NCI-H345 treated with DMSO at 0.1 percent for 48 hours (cell line): ENCODE results near the gene ARPP21.

Experiments used
- DNase-seq: peaks from one replicate; lab custom pipeline; 2025; ENCODE audit not compliant: unreplicated experiment; lab: John Stamatoyannopoulos, UW

The ARPP21 gene

DNA sequence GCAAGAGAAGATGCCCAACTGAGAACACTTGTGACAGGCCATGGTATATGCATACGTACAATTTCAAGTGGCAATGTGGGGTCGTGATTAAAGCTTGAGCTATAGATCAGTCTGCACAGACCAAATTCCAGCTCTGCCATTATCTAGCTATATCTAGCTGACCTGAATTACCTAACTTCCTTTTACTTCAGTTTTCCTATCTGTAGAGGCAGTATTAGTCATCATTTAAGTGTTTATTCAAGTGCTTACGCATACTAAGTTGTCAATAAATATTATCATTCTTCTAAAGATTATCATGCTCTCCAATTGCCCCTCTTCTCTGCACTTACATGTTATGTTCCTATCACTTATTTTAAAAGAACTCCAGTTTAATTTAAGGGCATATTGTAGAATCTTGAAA lies 87.9 kb downstream of the ARPP21 start:
- no peak for DNase-seq

DNA sequence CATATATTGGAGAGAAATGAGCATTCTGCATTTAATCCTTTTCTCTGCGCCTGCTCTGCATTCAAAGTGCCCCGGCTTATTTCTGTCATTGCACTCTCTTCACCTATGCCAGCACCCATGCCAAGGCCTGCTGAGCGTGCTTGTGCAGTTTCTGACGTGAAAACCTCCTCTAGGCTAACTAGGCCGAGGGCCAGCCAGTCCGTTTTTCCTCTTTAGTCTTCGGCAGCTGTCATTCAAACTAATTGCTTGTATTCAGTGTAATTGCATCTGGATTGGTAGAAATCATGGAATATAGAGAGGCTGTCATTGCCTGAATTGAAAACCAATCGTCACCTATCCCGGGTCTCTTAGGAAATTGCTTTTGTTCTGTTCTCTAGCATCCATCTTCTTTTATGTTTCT lies 94.0 kb downstream of the ARPP21 start:
- no peak for DNase-seq

DNA sequence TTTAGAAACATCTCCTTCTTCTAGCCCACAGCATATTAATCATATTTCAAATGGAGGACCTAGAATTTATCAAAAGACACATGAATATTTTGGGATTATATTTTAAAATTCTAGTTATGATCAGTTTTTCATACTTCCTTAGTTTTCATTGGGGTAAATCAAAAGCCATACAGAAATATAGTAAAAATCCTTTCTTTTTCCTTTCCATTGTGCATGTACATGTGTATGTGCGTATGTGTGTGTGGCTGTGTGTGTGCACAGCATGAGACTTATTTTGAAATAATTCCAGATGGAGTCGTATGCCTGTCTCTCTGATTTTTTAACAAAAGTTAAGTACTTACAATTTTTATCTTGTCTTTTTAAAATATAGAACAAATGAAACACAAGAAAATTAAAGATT lies 94.5 kb downstream of the ARPP21 start:
- DNase-seq: no peak

DNA sequence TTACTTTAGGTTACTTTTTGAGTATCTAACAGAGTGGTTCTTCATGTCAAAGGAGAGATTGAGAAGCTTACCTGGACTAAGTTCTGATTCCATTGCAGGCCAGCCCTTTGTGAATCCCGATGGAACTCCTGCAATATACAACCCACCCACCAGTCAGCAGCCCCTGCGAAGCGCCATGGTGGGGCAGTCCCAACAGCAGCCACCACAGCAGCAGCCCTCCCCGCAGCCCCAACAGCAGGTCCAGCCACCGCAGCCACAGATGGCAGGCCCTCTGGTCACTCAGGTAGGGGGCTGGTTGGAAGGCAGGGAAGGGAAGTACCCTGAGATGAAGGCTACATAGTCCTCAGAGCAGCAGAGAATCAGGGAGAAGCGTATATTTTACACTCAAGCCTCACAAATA lies 97.8 kb downstream of the ARPP21 start:
- DNase-seq: no peak

DNA sequence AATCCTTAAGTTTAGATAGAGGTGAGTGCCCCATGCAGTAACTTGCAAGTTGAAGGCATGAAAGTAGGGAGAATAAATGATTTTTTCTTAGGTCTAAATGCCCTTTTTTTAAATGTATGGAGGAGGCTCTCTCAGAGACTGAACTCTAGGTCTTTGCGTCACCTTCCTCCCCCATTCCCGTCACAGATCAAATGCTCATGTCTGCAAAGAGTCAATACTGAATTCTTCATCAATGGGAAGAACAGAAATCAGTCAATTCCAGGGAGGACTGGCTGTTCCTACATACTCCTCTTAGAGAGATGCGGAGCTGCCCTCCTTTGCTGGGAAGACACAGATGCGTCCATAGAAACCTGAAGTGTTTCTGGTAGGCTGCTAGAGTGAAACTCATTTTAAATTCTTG lies 98.2 kb downstream of the ARPP21 start:
- no peak for DNase-seq

DNA sequence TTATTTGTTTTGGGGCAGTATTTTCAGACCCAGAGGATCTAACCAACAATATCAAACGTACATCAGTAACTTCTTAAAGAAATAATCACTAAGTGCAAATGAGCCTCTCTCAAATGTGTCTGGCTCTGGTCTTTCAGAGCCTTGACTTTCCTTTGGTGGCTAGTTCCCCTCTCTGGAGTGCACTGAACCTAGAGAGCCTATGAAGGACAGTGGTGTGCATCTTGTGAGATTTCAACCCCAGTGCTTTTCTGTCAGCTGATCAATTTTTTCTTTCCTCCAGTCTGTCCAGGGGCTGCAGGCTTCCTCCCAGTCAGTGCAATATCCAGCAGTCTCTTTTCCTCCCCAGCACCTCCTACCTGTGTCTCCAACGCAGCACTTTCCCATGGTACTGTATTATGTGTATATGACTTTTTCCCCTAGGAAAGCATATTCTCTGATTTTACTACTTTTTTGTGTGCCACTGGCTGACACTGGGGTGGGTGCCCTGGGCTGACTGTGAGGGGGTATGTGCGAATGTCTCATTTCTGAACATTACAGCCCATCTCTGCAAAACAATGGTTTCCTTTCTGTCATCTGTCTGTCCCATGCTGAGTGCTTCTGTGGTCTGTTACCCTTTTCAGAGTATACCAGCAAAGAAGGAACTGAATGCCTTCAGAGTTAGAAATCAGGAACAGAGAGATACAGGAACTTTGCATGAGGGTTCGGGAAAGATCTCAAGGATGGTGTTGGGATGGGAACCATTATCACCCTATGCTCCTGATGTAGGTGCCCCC lies 98.8 kb downstream of the ARPP21 start:
- no peak for DNase-seq

DNA sequence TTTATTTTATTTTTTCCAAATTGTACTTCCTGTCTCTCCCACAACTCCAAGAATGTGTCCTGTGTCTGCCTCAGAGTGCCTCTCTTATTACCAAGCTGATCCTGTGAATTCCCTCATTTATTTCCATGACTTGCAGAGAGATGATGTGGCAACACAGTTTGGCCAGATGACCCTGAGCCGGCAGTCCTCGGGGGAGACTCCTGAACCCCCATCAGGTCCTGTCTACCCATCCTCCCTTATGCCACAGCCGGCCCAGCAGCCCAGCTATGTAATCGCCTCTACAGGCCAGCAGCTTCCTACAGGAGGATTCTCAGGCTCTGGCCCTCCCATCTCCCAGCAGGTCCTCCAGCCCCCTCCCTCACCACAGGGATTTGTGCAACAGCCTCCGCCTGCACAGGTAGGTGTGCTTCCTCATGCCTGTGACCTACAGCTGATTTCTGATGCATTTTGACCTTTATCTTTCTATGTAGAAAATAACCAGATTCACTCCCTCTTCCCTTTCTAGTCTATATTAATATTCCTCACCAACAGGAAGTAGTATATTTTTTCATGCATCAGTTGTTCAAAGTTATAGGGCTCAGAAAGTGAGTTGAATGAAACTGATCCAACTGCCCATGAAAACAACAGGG lies 100.0 kb downstream of the ARPP21 start:
- DNase-seq: no peak

DNA sequence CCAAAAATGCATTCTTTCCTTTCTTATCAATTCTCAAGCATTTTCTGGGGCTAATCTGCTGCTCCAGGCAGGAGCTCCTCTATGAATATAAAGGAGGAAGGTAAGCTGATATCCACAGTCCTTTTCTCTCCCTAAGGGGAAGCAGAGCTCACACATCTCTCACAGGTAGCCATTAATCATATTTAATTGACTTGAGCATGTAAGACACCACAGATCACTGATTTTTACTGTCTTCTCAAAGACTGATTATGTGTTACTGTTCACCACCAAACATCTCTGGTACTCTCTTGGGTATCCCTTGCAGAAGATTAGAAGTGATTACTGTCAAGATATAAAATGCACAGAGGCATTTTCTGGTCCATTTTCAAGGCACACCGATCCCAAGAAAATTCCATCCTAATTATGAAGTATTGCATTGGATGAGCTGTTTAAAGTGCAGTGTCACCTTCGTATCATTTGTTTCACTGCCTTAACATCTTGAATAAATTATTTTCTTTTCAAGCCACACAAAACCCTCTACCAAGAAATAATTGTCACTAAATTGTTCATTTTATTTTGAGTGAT lies 100.7 kb downstream of the ARPP21 start:
- no peak for DNase-seq

DNA sequence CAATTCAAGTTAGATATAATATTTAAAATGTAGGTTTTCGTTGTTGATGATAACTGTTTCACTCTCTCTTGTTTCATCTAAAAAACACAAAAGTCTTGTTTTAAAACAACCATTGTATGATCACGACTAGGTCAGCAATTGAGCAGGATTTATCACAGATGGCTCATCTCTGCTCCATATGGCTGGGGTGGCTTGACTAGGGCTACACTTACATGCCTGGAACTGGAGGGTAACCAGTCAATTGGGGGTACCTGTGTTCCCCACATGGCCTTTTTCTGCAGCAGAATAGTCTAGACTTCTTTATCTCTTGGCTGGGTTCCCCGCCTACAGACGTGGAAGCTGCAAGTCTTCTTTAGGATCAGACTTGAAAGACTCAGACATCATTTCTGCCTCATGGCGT lies 103.9 kb downstream of the ARPP21 start:
- DNase-seq: no peak

DNA sequence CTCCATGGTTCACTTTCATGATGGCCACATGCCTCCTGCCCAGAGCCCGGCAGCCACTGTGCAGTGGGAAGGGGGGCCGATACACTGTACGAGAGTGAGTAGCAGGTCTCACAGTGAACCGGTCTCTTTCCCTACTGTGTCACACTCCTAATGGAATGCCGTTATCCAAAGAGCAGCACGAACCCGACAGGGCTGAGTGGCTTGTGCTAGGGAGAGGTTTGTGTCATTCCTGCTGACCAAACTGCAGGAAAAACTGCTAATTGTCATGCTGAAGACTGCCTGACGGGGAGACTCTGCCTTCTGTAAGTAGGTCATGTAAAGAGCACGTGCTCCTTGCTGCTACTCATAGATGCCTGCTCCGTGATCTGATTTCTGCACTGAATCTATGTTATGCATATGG lies 105.1 kb downstream of the ARPP21 start:
- DNase-seq: no peak

DNA sequence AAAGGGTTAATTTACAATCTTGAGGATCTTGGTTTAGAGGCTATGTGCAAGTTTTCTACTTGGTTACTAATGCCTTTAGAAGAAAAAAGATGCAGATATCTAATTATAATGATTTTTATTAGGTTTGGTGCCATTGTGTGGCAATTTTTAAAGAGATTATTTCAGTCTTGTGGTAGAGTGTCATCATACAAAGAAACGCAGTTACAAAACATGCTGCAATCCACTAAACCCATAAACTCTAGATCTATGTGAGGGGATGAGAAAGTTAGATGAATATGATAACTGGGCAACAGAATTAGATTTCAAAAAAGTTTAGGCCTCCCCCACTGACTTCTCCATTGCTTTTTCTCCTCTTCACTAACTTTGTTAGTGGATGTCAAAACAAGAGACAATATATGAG lies 106.0 kb downstream of the ARPP21 start:
- DNase-seq: no peak

DNA sequence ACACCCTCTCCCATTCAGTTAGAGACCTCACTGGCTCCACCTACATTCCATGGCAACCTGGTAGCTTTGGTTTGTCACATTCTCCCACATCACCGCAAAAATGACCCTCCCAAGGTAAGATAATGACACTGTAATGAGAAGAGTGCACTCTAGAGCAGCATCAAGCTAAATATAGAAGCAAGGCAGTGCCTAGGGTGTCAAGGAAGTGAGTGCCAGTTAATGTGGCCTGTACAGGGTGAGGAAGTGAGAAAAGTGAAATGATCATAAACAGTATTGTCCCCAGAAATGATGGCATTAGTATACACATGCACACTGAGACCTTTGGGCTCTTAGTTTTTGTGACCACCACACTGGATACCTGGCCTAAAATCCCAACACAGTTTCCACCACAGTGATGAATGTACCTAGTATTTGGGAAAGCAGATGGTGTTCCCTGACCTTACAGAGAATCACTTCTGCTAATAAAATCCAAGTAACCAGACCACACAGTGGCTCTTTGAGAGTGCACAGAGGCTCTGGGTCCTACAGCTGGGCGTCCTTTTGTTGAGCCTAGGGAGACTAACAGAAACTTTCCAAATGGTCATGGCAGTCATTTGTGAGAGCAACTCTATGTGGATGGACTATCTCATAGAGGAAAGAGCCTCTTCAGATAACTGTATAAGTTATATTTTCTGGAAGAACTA lies 106.6 kb downstream of the ARPP21 start:
- no peak for DNase-seq

DNA sequence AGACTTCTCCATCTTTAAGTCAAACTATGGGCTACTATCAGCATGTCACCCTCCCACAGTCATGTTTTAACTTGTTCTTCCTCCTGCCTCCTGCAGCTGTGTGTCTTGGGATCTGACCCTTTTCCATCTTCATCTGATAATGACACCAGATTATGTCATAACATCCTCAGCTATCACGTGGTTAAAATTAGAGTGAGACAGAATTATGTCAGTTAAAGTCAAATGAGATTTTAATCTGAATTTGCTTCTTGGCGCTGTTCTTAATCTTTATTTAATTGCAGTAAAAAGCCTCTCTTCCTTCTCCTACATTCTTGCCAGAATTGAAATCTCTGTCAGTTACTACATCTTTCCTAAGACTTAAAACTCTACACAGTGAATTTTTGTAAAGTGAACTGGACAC lies 107.2 kb downstream of the ARPP21 start:
- no peak for DNase-seq

DNA sequence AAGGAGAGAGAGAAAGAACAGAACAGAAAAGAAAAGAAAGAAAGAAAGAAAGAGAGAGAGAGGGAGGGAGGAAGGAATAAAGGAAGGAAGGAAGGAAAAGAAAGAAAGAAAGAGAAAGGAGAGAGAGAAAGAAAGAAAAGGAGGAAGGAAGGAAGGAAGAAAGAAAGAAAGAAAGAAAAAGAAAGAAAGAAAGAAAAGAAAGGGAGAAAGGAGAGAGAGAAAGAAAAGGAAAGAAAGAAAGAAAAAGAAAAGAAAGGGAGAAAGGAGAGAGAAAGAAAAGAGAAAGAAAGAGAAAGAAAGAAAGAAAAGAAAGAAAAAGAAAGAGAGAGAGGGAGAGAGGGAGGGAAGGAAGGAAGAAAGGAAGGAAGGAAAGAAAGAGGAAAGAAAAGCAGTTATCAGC lies 108.8 kb downstream of the ARPP21 start:
- DNase-seq: no peak

DNA sequence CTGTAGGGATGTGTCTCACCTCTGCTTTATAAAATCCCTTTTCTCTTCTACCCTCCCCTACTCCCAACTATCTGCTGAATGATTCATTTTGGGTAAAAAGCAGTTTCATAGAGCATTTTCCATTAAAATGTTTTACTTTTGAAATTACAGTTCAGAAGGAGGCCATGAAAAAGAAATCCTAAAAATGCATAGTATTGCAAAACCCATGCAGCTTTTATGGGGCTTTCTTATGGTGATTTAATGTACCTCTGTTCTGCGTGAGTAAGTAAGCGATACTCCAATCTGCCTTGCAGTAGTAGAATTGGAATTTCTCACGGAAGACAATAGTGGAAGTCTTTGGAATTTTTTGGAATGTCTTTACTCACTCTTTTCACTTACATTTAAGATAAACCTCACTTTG lies 111.9 kb downstream of the ARPP21 start:
- no peak for DNase-seq

DNA sequence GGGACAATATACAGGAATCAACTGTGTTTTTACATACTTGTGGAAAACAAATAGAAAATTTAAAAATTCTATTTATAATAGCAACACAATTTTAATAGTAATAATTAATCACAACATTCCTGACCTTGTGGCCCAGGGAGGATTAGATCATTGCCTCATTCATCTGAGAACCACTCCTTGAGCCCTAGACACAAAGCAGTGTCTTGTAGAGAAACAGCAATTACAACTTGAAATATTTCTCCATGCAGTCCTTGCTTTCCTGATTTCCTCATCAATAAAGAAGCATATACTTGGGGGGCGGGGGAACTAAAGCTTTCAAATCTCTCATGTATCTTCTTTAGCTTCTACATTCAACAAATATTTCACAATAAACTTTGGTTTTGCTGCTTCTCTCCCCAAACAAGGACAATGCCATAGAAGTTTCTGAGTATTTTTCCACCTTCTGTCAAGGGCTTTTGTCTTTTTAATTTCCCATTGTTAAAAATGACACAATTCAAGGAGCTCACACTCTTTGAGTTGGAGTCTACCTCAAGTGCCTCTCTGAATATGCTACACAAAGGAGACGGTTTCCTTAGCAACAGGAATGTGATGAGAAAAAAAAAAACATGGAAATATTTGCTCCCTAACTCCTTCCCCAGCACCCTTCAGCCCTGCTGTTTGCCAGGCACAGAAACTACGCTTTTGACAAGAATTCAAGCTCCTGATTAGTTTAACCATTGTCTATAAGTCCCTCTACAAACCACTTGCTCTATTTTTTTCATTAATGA lies 118.8 kb downstream of the ARPP21 start:
- DNase-seq: no peak

DNA sequence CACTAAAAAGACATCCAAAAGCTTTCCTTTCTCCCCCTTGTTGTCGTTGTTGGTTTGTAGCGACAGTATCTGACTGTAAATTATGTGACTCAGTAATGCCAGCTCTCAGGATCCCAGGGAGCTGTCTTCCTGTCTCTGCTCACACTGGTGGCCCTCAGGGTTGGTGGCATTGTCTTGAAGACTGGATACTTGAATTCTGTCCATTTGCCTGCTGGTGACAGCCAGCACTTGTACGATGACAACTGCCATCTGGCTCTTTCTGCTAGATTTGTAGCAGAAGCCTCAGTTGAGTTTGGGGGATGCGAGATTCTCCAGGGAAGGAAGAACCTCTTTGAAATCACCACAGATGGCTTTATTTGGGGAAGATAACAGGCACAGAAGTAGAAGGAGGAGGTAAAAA lies 120.8 kb downstream of the ARPP21 start:
- no peak for DNase-seq

DNA sequence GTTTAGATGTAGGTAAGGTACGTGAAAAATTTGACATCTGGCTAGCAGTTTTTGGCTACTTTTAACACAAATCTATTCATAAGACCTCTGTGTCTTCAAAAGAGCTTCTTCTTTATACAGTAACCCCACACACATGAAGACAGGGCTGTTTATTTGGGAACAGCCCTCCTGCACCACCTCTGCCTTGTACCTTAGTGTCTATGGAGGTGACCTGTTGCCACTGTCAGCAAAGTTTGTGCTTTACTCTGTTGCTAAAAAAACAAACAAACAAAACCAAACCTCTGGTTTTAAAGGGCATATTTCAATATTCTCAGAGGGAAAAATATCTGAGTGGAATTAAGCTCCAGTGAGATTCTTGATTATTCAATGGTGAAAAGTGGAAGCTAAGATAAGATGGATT lies 122.0 kb downstream of the ARPP21 start:
- DNase-seq: no peak

DNA sequence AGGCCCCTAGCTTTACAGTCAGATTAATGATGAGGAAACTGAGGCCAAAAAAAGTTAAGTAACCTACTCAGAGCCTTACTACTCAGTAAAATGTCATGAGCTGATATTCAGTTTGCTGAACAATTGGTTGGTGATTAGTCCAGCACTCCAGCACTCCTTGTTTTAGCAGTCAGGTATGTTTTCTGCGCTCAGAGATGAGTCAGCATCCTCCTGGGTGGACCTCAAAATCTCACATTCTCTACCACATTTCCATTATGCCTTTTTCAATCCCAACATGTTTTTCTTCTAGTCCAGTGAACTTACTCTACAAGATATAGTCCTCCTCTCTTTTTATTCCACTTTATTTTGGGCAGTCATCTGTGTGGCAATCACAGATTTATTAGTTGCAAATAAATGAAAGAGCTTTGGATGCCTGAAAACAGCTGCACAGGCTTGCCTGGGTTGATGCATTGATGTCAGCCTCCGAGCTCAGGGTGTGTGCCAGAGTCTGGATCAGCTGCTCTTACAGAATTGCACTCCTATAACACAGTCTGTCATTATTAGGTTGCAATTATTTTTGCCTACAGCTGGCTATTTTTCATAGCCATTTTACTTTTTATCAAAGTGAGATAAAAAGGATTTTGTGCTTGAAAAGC lies 133.2 kb downstream of the ARPP21 start:
- no peak for DNase-seq

DNA sequence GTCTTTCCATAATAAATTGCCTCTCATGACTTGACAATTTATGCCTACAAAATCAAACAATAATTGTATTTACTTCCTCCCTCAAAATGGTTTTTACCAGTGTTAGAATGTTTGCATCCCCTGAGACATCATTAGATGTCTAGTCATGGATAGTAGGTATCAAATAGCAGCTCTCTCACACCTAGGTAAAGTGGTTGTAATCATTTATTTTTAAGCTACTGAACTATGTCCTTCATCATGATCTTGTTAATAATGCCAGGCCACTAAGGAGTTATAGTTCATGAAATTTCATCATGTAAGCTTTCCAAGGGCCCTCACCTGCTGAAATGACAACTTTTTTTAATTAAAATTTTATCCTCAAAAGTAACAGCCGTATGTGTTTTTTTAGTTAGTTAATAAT lies 134.1 kb downstream of the ARPP21 start:
- no peak for DNase-seq

DNA sequence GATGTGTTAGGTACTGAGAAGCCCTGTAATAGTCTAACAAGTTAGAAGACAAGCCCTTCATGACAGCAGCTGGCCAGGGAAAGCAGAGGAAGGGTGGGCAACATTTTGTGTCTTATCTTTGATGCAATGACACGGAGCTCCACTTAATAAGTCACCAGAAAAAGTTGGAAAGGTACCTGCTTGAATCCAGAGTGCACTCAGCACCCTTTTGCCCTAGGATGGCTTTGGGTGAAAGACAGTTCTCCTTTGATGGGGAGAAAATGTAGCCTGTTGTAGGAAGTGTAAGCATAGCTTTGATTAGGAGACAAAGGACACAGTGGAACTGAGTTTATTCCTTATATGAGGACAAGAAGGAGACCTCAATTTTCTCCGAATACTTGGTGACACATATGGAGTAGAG lies 137.0 kb downstream of the ARPP21 start:
- DNase-seq: no peak
